NCI-H2171 treated with DMSO at 0.1 percent for 48 hours (cell line): Measurements from ENCODE around the gene BID.
"Not testable (repeated sequence)": the region's sequence is repeated elsewhere in the genome, so short reads cannot be mapped to it uniquely, and the experiment has no call there.

Experiments used
- DNase-seq: peaks from one replicate; lab custom pipeline; 2025; lab: John Stamatoyannopoulos, UW

The BID gene

DNA sequence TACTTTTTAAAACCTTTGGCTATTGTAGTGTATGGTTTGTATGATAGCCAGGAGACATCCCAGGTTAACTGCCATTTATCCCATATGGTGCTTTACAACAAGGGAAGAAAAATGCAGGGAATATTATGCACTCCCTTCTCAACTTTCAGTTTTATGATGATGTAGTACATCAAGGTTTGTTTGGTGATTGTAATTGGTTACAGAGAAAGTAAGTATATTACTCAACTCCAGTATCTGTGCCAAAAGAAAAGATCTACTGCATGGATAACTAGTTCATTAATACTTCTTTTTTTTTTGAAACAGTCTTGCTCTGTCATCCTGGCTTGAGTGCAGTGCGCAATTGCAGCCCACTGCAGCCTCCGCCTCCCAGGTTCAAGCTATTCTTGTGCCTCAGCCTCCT is 70.5 kb downstream of the BID start:
- DNase-seq = no peak

GRCh38 chr22:17700778-17701177 is 73.5 kb downstream of the BID start:
- DNase-seq = peak; percentile 13

- no peak for DNase-seq
Observed at GRCh38 chr22:17699696-17700340, 74.5 kb downstream of the BID start.

DNA sequence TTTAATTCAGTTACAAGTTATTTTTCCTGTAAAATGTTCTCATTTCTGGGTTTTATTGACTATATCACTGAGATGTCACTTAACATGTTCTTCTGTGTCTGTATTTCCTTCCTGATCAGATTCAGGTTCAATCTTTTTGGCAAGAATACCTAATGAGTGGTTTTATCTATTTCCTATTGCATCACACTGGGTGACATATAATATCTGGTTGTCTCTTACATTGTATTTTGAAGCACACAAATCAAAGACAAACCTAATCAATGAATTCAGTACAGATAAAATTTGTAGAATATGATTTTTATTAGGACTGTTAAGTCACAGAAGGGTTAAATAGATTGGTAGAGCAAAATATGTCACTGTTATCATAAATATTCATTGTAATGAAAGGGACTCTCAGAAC is 75.3 kb downstream of the BID start:
- no peak for DNase-seq

- DNase-seq = not testable (repeated sequence)
Observed at GRCh38 chr22:17698276-17698675, 76.0 kb downstream of the BID start.

- not testable (repeated sequence) for DNase-seq
Observed at GRCh38 chr22:17697196-17697595, 77.1 kb downstream of the BID start.

DNA sequence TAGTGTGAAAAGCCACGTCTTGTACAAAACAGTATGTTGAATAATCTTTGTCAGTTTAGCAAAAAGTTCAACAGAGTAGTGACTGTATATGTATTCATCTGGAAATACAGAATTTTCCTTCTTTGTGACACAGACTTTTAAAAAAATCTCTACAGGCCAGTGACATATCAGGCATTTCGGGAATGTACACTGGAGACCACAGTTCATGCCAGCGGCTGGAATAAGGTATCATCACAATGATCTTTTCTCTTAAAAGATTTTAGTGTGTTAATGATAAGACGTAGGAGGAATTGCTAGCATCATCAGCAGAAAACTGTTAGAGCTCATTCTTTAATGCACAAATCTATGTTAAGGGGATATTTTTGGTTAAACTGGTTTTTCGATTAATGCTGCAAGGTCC is 78.3 kb downstream of the BID start:
- no peak for DNase-seq

GRCh38 chr22:17694752-17695151 is 79.5 kb downstream of the BID start:
- DNase-seq = no peak

- DNase-seq = no peak
Observed at GRCh38 chr22:17694193-17694592, 80.1 kb downstream of the BID start.

DNA sequence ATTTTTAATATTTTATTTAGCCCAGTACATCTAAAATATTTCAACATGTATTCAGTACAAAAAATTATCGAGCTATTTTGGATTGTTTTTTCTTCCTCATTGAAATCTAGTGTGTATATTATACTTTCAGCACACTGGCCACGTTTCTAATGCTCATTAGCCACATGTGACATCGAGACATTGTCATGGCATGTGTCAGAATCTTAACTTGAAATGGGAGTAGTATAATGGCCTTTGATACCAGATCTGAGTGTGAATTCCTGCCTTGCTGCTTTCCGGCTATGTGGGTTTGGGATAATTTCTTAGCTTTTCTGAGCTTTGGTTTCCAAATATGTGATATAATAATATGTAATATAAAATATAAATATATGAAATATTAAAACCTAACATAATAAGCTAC is 81.4 kb downstream of the BID start:
- no peak for DNase-seq

GRCh38 chr22:17684245-17684644 is 90.0 kb downstream of the BID start:
- no peak for DNase-seq
